ENCODE results near the gene ACOXL.
"Not testable (repeated sequence)": the region's sequence is repeated elsewhere in the genome, so short reads cannot be mapped to it uniquely, and the experiment has no call there.

ACOXL gene

DNA sequence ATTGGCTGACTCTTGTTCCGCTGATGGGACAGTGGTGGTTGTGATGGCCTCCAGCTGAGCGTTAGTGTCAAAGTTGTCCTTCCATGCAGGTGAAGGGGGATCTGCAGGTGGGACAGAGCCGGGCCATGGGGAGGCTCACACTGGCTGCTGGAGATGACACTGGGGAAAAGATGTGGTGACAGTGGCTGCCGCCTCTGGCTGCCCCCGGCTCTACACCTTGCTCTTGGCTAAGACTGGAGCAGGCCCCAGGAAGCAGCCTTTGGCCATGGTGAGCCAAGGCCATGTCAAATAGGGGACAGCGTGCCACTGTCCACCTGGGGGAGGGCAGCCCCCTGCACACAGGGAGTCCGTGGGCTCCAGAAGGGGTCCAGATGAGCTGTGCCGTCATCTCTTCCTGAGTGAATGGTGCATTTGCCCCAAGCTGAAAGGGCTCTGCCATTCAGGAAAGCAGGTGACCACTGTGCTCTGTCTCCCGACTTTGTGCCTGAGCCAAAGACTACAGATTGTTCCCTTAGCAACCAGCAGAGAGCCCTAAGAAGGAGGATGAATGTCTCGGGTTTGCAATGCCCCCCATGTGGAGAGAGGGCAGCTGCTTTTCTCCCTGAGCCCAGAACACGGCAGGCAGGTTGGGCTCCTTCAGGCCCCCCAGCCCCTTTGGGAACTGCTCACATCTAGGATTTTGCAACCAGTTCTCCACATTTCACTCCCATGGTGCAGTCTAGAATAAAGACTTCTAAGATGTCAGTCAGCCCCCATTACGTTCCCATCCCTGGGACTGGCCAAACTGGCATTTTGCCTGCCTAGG, 309.2 kb downstream of the ACOXL start:
- no peak for DNase-seq (ENCODE audit: low spot score)

DNA sequence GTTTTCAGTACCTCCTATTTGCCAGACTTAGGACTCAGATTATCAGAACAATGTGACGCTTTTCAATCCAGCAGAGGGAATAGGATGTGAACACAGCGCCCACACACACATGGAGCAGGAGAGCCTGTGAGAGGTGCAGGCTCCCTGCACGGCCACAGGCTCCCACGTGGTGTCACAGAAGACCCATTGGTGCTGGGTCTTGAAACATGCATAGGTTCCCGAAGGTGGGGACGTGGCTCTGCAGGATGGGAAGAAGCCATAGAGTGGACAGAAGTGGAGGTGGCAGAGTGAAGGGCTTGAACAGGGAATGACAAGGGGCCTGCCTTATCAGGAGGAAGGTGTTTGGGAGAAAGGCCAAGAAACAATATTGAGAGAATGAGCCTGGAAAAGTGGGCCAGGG, 309.9 kb downstream of the ACOXL start:
- no peak for DNase-seq (ENCODE audit: low spot score)

GRCh38 chr2:111042772-111043771, 310.7 kb downstream of the ACOXL start:
- DNase-seq (ENCODE audit: low spot score): no peak

DNA sequence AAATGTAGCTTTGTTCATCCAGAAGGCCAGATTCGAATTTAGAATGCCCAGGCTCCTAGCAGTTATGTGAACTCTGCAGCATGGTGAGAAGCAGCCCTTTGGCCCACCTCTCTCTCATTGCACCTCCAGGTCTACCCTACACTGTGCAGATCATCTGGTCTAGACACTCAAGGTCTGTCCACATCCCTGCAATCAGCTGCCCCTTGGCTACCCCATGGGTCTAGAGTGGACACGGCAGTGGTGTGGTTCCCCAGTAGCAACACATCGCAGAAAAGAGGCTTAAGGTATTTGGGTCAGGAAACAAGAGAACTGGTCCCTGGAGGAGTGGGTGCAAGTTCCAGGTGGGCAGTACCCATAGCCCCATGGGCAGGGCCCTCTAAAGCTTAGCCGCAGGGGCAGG, 311.7 kb downstream of the ACOXL start:
- DNase-seq (ENCODE audit: low spot score): no peak

GRCh38 chr2:111045236-111045635, 312.9 kb downstream of the ACOXL start:
- not testable (repeated sequence) for DNase-seq (ENCODE audit: low spot score)

DNA sequence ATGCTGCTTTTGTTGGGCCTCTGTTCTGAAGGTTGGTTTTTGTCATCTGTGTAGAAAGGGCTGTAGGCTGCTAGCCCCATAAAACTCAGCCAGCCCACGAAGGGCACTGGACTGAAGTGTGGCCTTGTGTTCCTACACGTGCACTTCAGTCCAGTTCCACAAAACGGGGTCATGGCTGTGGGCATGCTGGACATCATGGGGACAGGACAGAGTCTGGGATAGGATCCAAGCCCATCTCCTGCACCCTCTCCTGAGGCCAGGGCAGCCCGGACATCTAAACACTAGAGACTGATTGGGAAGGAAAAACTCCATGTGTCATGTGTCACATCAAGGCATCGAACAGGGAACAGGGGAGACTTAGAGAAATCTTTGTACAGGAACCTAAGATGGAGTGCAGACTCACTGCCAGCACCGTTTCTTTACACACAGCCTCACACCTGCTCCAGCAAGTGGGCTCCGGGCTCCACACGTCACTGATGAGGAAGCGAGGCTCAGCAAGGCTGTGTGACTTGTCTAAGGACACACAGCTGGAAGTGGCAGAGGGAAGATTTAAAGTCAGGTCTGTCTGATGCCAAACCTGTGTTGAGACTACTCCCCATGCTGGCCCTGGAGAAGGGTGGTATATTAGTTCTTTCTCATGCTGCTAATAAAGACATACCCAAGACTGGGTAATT, 313.5 kb downstream of the ACOXL start:
- DNase-seq (ENCODE audit: low spot score): no peak

GRCh38 chr2:111046670-111047069, 314.3 kb downstream of the ACOXL start:
- DNase-seq (ENCODE audit: low spot score): no peak

DNA sequence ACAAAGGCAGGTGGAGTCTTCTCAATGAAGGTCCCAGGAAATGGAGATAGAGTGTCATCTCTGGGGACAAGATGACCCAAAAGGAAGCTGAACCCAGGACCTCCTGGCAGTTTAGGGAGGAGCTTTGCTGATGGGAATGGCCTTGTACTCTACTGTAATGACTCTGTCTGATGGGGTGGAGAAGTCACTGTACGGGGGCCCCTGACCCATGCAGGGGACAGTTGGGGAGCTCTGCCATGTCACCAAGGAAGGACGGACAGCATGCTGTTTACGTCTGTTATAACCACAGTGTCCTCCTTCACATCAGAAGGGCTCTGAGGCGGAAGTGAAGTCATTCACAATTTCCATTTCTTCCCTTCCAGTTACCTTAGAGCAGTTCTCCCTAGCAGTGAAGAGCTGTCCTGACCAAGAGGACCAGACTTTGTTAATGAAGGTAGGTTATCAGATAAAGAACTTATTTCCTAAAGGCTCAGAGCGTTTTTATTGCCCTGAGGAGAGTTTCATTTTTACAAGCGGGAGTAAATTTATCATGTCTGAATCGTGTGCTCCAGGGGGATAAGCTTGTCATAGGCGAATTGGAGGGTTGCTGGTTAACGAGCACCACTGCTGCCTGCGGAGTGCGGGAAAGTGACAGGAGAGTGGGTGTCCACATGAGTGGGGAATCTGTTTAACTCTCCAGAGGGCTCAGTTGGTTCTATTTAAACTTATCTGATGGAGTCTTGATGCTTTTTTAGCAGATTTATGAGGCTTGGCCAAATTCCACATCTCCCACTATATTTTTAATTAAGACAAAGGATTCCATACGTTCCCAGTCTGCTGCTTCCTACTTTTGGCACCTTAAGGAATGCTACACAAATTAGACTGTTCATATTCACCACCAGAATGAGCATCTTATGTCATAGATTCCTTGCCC, 316.7 kb downstream of the ACOXL start:
- no peak for DNase-seq (ENCODE audit: low spot score)

GRCh38 chr2:111049792-111050640, 317.6 kb downstream of the ACOXL start:
- DNase-seq (ENCODE audit: low spot score): no peak

DNA sequence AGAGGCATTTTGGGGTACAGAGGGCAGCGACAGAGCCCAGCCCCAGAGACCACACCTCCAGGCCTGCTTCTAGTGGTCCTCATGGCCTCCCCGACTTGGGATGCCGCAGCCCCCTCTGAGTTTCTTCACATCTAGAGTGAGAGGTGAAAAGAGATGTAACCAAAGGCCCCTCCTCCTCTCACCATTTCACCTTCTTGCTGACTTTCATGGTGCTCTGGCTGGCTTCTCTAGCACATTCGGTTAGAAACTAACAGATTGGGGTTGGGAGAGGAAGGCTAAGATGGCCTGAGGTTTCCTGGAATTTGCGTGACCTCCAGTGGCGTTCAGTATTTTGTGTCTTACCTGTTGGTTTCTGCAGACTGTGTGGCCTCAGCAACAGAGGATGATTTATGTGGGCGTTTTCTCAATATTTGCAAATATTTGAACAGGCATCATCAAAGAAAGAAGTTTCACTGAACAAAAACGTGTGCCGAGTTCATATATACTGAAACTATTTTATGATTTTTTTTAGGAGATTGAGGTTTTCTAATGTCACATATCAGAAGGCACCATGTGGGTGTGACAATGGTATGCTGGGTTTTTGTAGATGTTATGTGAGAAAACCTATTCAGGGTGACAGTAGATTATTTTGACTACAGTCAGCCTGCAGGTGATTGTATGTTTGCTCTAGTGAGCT, 318.5 kb downstream of the ACOXL start:
- DNase-seq (ENCODE audit: low spot score): no peak

DNA sequence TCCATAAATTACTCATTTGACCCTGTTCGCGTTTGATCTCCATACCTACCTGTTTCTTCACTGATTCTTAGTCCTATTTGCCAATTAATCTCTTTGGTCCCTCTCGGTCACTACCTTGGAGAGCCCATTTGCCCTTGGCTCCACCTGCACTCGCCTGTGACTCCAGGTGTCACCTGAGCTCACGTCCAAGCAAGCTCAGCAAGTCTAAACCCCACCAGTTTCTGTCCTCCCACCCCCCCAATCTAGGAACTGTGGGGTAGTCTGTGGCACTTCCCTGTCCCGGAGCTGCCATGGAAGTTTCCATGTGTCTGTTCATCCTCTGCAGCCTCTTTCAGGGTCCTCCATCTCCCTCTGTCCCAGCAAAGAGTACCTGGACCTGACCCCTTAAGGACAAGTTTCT, 320.2 kb downstream of the ACOXL start:
- DNase-seq (ENCODE audit: low spot score): no peak

DNA sequence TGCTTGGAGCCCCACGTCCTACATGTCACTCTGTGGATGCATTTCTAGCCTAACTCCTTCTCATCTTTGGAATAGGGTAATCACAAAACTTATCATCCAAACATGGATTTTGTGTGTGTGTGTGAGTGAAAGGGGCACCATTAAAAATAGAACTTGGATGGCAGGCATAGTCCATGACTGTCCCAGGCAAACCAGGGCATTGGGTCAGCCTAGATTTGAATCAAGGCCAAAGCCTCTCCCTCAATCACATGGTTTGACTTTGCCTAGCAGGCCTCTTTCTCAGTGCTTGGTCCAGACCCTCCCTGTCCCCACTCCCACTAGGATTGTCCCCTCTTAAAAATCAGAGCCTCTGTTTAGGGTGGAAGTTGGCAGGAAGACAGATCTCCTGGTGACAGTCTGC, 320.9 kb downstream of the ACOXL start:
- no peak for DNase-seq (ENCODE audit: low spot score)

DNA sequence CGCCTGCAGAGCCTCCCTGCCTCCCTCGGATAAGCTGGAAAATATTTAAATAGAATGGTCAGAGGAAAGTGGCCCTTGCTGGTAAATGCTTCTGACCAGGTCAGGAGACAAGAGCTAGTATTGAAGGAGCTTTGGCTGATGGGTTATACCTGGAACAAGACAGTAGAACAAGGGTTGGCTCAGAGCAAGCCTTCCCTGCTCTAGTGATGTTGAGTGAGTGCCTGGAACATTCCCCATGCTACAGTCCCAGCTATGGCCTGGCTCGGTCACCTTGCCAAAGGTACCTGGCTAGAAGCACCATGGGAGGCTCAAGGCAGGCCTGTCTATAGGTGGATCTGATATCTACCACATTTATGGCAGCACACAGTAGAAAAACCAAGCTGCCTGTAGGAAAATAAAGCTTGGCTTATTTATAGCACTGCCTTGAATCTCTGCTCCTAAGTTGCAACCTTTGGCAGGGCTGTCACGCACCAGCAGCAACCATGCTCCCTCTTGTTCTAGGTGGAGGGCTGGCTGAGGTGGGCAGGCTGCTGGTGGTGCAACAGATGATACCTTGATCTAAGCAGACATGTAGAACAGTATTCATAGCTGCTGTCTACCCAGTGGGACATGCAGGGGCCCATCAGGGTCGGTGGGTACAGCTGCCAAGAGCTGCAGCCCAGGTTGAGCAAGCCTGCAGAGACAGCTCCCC, 321.6 kb downstream of the ACOXL start:
- no peak for DNase-seq (ENCODE audit: low spot score)

DNA sequence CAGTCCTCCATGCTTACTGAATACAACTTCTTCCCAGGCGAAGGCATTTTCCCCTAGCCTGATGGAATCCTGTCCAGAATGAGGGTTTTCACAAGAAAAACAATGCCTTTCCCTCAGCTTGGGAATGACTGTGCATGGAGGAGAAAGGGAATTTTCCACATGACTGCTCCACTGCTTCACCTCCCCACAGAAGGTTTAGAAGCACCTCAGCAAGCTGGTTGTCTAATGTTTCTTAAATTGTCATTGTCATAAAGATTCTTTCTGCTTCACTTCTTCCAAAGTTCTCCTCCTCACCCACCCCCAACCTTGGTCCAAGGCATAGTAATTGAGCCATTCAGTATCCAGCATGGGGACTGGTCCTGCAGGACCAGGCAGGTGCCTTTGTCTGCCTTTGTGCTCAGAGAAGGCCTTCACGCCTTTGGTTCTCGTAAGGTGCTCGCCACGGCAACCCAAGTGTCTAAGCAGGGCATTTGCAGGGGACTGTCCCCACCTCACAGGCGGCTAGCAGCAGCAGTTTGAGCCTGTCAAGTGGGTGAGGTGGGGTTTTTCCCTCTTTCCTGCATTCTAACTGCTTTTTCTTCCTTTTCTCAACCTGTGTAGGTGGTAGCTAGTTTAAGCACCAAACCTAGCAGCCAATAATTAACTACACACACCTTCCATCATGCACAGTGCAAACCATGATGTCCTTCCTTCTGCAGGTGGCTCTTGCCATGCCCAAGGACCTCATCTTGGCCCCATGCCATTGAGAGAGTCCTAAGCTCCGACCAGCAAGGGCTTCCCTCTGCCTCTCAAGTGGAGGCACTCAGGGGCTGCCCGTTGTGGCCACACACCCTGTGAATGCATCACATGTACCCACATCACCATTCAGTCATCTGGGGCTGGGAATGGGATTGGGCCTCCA, 322.7 kb downstream of the ACOXL start:
- no peak for DNase-seq (ENCODE audit: low spot score)

DNA sequence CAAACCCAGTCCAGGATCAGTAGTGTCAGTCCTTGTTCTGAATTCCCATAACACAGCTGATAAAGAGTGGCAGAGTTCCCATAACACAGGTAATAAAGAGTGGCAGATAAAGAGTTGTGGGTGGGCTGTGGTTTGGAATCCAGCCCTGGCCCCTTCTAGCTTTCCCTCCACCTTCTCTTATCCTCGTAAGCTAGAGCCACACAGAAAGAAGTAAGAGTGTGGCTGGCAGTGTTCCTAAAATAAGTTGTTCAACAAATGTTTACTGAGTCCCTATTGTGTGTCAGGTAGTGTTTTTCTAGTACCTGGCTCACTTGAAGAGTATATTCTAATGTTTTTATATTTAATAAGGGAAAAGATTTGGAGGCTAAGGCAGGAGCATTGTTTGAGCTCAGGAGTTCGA, 323.4 kb downstream of the ACOXL start:
- DNase-seq (ENCODE audit: low spot score): no peak

- no peak for DNase-seq (ENCODE audit: low spot score)
Observed at GRCh38 chr2:111057045-111057444, 324.7 kb downstream of the ACOXL start.

DNA sequence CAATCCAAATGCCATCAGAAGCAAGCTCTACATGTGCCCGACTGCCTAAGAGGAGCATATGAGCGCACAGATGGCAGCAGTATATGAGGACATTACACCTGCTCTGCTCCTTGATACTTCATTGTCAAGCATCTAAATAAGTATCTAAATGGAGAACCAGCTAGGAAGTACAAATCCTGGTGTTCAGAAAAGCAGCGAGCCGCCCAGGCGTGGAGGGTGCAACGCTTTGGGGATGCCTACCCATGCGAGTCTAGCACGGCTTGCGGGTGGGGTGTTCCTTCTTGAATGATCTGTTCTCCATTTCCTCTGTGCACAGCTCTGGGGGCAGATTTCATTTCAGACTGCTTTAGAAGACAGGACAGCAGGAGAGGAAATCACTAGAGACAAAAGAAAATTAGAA, 325.3 kb downstream of the ACOXL start:
- DNase-seq (ENCODE audit: low spot score): no peak

GRCh38 chr2:111058264-111058663, 325.9 kb downstream of the ACOXL start:
- DNase-seq (ENCODE audit: low spot score): no peak

Data from RKO (cell line).